Subcutaneous adipose tissue (tissue), 4 donors: ENCODE measurements around the gene HLA-B. TPM values are rescaled to one million over a fixed set of nuclear protein-coding genes. Genes with fewer than 3 reads are reported as not detected.

Experiments
- CTCF ChIP-seq: fragments of 450-650 bp; IDR thresholded peaks from one replicate; pipeline ENCODE4 v1.5.1; 2016; ENCODE audit warnings: low read depth, mild to moderate bottlenecking, control low read depth, antibody characterized with exemption, moderate library complexity
- small RNA-seq: library from RNA; depleted of rRNA; stranded (forward); fragments of <200 nt; gene quantifications from one replicate; pipeline ENCODE3, GENCODE V24; 2016
- total RNA-seq, 4 donors: library from RNA; depleted of rRNA; stranded (reverse); fragments of >200 nt; gene quantifications; one replicate each; pipeline ENCODE4 v1.1.0, GENCODE V29; 2016

The HLA-B gene
- total RNA-seq, 4 donors from 2014 or later, result 568 to 1,906 (median 1,383) TPM

DNA sequence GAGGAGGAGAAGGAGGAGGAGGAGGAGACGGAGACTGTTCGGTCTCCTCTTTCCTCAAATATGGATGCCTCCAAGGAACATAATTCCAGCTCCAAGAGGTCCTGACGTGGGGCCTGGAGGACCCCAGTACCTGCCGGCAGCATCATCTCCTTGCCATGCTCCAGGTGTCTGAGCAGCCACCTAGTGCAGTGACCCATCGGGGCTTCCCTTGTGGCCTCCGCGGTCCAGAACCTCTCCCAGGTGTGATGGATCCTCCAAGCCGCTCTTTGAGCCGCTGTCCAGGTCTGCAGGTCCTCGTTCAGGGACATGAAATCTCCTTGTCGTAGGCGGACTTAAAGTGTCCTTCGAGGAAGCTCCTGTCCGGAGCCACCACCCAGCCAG lies 49.3 kb downstream of the HLA-B start:
- no peak for TF ChIP-seq CTCF

DNA sequence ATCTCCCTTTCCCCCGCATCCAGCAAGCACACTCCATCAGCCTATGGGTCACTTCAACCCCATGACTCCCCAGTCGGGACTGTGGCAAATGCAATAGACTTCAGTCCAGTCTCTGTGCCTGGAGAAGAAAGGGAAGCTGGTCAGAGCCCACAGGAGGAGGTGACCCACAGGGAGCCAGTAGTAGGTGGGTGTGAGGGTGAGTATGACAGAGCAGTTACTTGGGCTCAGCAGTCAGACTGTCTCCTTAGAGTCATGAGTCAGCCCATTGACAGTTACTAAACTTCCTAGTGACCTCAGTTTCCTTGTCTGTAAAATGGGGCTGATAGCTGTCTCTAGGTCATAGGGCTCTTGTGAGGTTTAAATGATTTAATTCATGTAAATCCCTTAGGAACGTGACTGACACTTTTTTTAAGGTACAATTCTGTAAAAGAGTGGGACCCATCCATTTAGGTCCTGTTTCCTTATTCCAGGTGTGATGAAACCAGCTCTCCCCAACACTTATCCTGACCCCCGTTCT lies 51.2 kb downstream of the HLA-B start:
- no peak for TF ChIP-seq CTCF

GRCh38 chr6:31304683-31305082 lies 52.3 kb downstream of the HLA-B start:
- no peak for TF ChIP-seq CTCF

Small RNA genes lying within 50 kb of the gene (small RNA-seq; reads per million reads assigned to genes)
- not detected for gene HLA-S
- not detected for gene MIR6891
- gene RF00019, result 0.49 reads per million
- not detected for gene RNU6-283P

Other genes with a start within 250 kb of the HLA-B start
- gene C6orf15, start 244.6 kb downstream of the HLA-B start, total RNA-seq, result not detected
- under 1 TPM; 0.33 to 0.94 (median 0.50) TPM for gene PSORS1C1, start 242.4 kb downstream of the HLA-B start, total RNA-seq
- gene CDSN, start 236.7 kb downstream of the HLA-B start, total RNA-seq, result not detected
- gene PSORS1C2, start 218.1 kb downstream of the HLA-B start, total RNA-seq, result not detected
- 10 to 100 TPM in 2 of 4 donors, 1 to 10 TPM in 2; 2.4 to 26.2 (median 9.8) TPM for gene CCHCR1, start 199.4 kb downstream of the HLA-B start, total RNA-seq
- gene TCF19, start 198.6 kb downstream of the HLA-B start, total RNA-seq, result 1 to 10 TPM; 1.1 to 4.9 (median 3.6) TPM
- gene POU5F1, start 186.5 kb downstream of the HLA-B start, total RNA-seq, result 1 to 10 TPM in 1 of 4 donors, under 1 TPM in 1, not detected in 2; 0.17 to 5.5 TPM
- 100 to 1,000 TPM; 103 to 691 (median 453) TPM for gene HLA-C, start 85.1 kb downstream of the HLA-B start, total RNA-seq
- 10 to 100 TPM; 13.4 to 23.5 (median 15.9) TPM for gene MICA, start 46.4 kb upstream of the HLA-B start, total RNA-seq
- 1 to 10 TPM; 2.3 to 9.3 (median 3.8) TPM for gene MICB, start 141.0 kb upstream of the HLA-B start, total RNA-seq
- gene MCCD1, start 171.8 kb upstream of the HLA-B start, total RNA-seq, result not detected
- 100 to 1,000 TPM; 168 to 258 (median 217) TPM for gene DDX39B, start 184.8 kb upstream of the HLA-B start, total RNA-seq
- 1 to 10 TPM in 1 of 4 donors, under 1 TPM in 1, not detected in 2; 0.68 to 1.5 TPM for gene ATP6V1G2, start 189.4 kb upstream of the HLA-B start, total RNA-seq
- 10 to 100 TPM in 3 of 4 donors, 1 to 10 TPM in 1; 5.2 to 54.4 (median 28.1) TPM for gene NFKBIL1, start 190.4 kb upstream of the HLA-B start, total RNA-seq
- not detected for gene LTA, start 215.1 kb upstream of the HLA-B start, total RNA-seq
- gene TNF, start 218.4 kb upstream of the HLA-B start, total RNA-seq, result under 1 TPM in 2 of 4 donors, not detected in 2; 0.22 to 0.82 TPM
- under 1 TPM in 2 of 4 donors, not detected in 2; 0.66 to 0.85 TPM for gene LTB, start 225.2 kb upstream of the HLA-B start, total RNA-seq
- 10 to 100 TPM; 10.4 to 53.9 (median 12.5) TPM for gene LST1, start 229.1 kb upstream of the HLA-B start, total RNA-seq
- gene NCR3, start 235.8 kb upstream of the HLA-B start, total RNA-seq, result under 1 TPM in 1 of 4 donors, not detected in 3; 0.68 TPM